ENCODE data around the gene PTPN14. TPM values are rescaled to one million over a fixed set of nuclear protein-coding genes. Genes with fewer than 3 reads are reported as not detected.
"Not testable (repeated sequence)": the region's sequence is repeated elsewhere in the genome, so short reads cannot be mapped to it uniquely, and the experiment has no call there.

The PTPN14 gene
- total RNA-seq, 1 experiment from 2014 or later = 76.4 TPM

GRCh38 chr1:214593158-214593557, 41.8 kb upstream of the PTPN14 start:
- Histone ChIP-seq H4K91ac (ENCODE audit: insufficient read length, low read depth, low read length) (no peak overlapping the region), H3K79me2 (ENCODE audit: insufficient read depth, low read length) (no peaks in the 10 kb centered on the region), H2BK15ac (ENCODE audit: low read depth, low read length) (no peak overlapping the region), H3K18ac (ENCODE audit: insufficient read length, low read depth, low read length) (no peak overlapping the region), H3K23me2 (ENCODE audit: insufficient read length, low read depth, low read length, poor library complexity, severe bottlenecking) (no peaks in the 10 kb centered on the region), H3K23ac (ENCODE audit: insufficient read length, low read depth, low read length) (no peak overlapping the region), H2BK20ac (ENCODE audit: low read depth, low read length, poor library complexity, severe bottlenecking) (no peak overlapping the region), H2BK5ac (ENCODE audit: insufficient read length, low read length) (no peak overlapping the region), H3T11ph (ENCODE audit: low read length) (no peak overlapping the region), H4K5ac (ENCODE audit: insufficient read length, low read depth, low read length) (no peak overlapping the region), H3K4me2 (ENCODE audit: insufficient read depth, insufficient read length, low read length) (no peak overlapping the region), H3K9me3 (ENCODE audit: control insufficient read depth, low read depth, low read length) (no peaks in the 10 kb centered on the region), H4K20me1 (ENCODE audit: control insufficient read depth, insufficient read depth, insufficient read length) (no peaks in the 10 kb centered on the region), H3K4me1 (ENCODE audit: insufficient read depth, low read length) (no peaks in the 10 kb centered on the region), H2BK12ac (ENCODE audit: insufficient read length, low read depth, low read length) (no peak overlapping the region), H3K27ac (ENCODE audit: insufficient read length, low read depth, low read length) (no peak overlapping the region), H3K27me3 (ENCODE audit: insufficient read depth, low read length) (no peaks in the 10 kb centered on the region), H3K14ac (ENCODE audit: insufficient read depth, low read length) (no peak overlapping the region), H2BK120ac (ENCODE audit: low read depth, low read length, poor library complexity, severe bottlenecking) (no peak overlapping the region), H3K79me1 (ENCODE audit: insufficient read depth, low read depth, low read length, poor library complexity, severe bottlenecking) (no peaks in the 10 kb centered on the region), H2AFZ (ENCODE audit: low read length) (no peak overlapping the region), H3K9ac (ENCODE audit: extremely low read depth, insufficient read length, low read length) (no peak overlapping the region), H3K56ac (ENCODE audit: insufficient read length, low read depth, low read length) (no peak overlapping the region), H2AK5ac (ENCODE audit: insufficient read length, low read length) (no peak overlapping the region), H3K4ac (ENCODE audit: low read depth, low read length) (no peak overlapping the region), H4K8ac (replicated peaks; ENCODE audit: insufficient read length, low read depth, low read length) (no peak overlapping the region)
- Mint-ChIP-seq H3K4me1 (no peaks in the 10 kb centered on the region), H3K36me3 (ENCODE audit: insufficient read depth in 1 of 3, low read depth in 3 of 3) (no peaks in the 10 kb centered on the region), H3K4me3 (no peak overlapping the region), H3K27ac (no peak overlapping the region), H3K9me3 (no peaks in the 10 kb centered on the region), H3K27me3 (ENCODE audit: low read depth) (no peaks in the 10 kb centered on the region)
- no peak for TF ChIP-seq CTCF (conservative IDR thresholded peaks at IDR 0.05)
- no peak for DNase-seq

GRCh38 chr1:214591918-214592317, 40.5 kb upstream of the PTPN14 start:
- not testable (repeated sequence) for H4K8ac ChIP-seq (replicated peaks; ENCODE audit: insufficient read length, low read depth, low read length); H3K23ac ChIP-seq (ENCODE audit: insufficient read length, low read depth, low read length); H3K4me1 Mint-ChIP-seq; H3K27ac Mint-ChIP-seq; H3K27ac ChIP-seq (ENCODE audit: insufficient read length, low read depth, low read length); H4K5ac ChIP-seq (ENCODE audit: insufficient read length, low read depth, low read length); H3K23me2 ChIP-seq (ENCODE audit: insufficient read length, low read depth, low read length, poor library complexity, severe bottlenecking); H3K4me2 ChIP-seq (ENCODE audit: insufficient read depth, insufficient read length, low read length); H3K79me1 ChIP-seq (ENCODE audit: insufficient read depth, low read depth, low read length, poor library complexity, severe bottlenecking); H3K4me3 Mint-ChIP-seq; DNase-seq; H3K27me3 Mint-ChIP-seq (ENCODE audit: low read depth); H3K36me3 Mint-ChIP-seq (ENCODE audit: insufficient read depth in 1 of 3, low read depth in 3 of 3); H3K79me2 ChIP-seq (ENCODE audit: insufficient read depth, low read length); H3K56ac ChIP-seq (ENCODE audit: insufficient read length, low read depth, low read length); H3T11ph ChIP-seq (ENCODE audit: low read length); H3K14ac ChIP-seq (ENCODE audit: insufficient read depth, low read length); H4K91ac ChIP-seq (ENCODE audit: insufficient read length, low read depth, low read length); H4K20me1 ChIP-seq (ENCODE audit: control insufficient read depth, insufficient read depth, insufficient read length); H2BK120ac ChIP-seq (ENCODE audit: low read depth, low read length, poor library complexity, severe bottlenecking); H2AFZ ChIP-seq (ENCODE audit: low read length); H2BK20ac ChIP-seq (ENCODE audit: low read depth, low read length, poor library complexity, severe bottlenecking); H2BK12ac ChIP-seq (ENCODE audit: insufficient read length, low read depth, low read length); H3K18ac ChIP-seq (ENCODE audit: insufficient read length, low read depth, low read length); H3K4me1 ChIP-seq (ENCODE audit: insufficient read depth, low read length); H2AK5ac ChIP-seq (ENCODE audit: insufficient read length, low read length); H3K9me3 ChIP-seq (ENCODE audit: control insufficient read depth, low read depth, low read length); H3K27me3 ChIP-seq (ENCODE audit: insufficient read depth, low read length); H3K9ac ChIP-seq (ENCODE audit: extremely low read depth, insufficient read length, low read length); H3K9me3 Mint-ChIP-seq; H2BK5ac ChIP-seq (ENCODE audit: insufficient read length, low read length); H2BK15ac ChIP-seq (ENCODE audit: low read depth, low read length); H3K4ac ChIP-seq (ENCODE audit: low read depth, low read length)
- WGBS (ENCODE audit: extremely low coverage, insufficient read length, low lambda C conversion rate) = no CpG with 5 or more reads among the region's 8 CpGs
